Endothelial cell of umbilical vein (primary cell): Measurements from ENCODE around the gene GRIFIN. TPM values are rescaled to one million over a fixed set of nuclear protein-coding genes. Genes with fewer than 3 reads are reported as not detected.

ENCODE experiments used
- BruUV-seq: library from RNA; stranded (reverse); fragments of 400-500 nt; replicated peaks from 2 replicates; lab custom pipeline; 2021; lab: Mats Ljungman, UMichigan
- CTCF ChIA-PET: fragments of 300-600, 350-600 bp; sonication (Branson Sonifier 250); formaldehyde crosslinking; loops from one replicate; lab custom pipeline; 2021; ENCODE audit warnings: antibody characterized with exemption, inconsistent platforms; lab: Charles Lee
- POLR2A ChIA-PET: fragments of 300-600, 350-600 bp; sonication (Branson Sonifier 250); formaldehyde crosslinking; loops from one replicate; lab custom pipeline; 2021; ENCODE audit warnings: antibody characterized with exemption, inconsistent platforms; lab: Charles Lee
- DNase-seq: peaks from one replicate; pipeline ENCODE4 v3.0.0-alpha.2; 2011; ENCODE audit warnings: low read depth, low spot score
- FAIRE-seq: peaks from 2 replicates; lab custom pipeline; 2011; peaks lifted over from hg19 to GRCh38; lab: Jason Lieb, UNC
- H2AFZ ChIP-seq: 2 replicates; pipeline ENCODE4 v1.6.0; 2012; ENCODE audit warnings: low read depth, low read length, control low read depth, inconsistent platforms
- H3K27ac ChIP-seq: 2 replicates; pipeline ENCODE4 v1.5.1; 2011; ENCODE audit warnings: low read depth, mild to moderate bottlenecking, control low read depth, low read length, moderate library complexity; ENCODE audit not compliant: insufficient read depth
- H3K27me3 ChIP-seq, 2 experiments: 2 replicates each; pipeline versions ENCODE4 v1.6.0 to v1.6.1; 2011; ENCODE audit warnings: low read length in 2 of 2, mixed read lengths in 1 of 2; ENCODE audit not compliant: control insufficient read depth in 2 of 2, insufficient read depth in 2 of 2
- H3K36me3 ChIP-seq, 2 experiments: 2 replicates in 1 of 2; 3 replicates in 1 of 2; pipeline ENCODE4 v1.5.1; 2011; ENCODE audit warnings: low read length in 2 of 2, mild to moderate bottlenecking in 1 of 2, moderate library complexity in 1 of 2; ENCODE audit not compliant: control insufficient read depth in 2 of 2, insufficient read depth in 2 of 2; ENCODE audit errors: extremely low read depth in 1 of 2
- H3K4me1 ChIP-seq: 3 replicates; pipeline ENCODE4 v1.5.1; 2011; ENCODE audit warnings: mild to moderate bottlenecking, low read length; ENCODE audit not compliant: control insufficient read depth, insufficient read depth; ENCODE audit errors: extremely low read depth
- H3K4me2 ChIP-seq: 2 replicates; pipeline ENCODE4 v1.6.1; 2011; ENCODE audit warnings: low read length, control low read depth, mixed read lengths; ENCODE audit not compliant: insufficient read depth
- H3K4me3 ChIP-seq, 3 experiments: fragments of 200-600 bp in 1 of 3; sonication (generic), shearing (Covaris generic) in 1 of 3; replicated peaks in 1 of 3; 2 replicates each; pipeline ENCODE4 v1.5.1; 2011 to 2016; ENCODE audit warnings: control low read depth in 3 of 3, low read length in 3 of 3, mild to moderate bottlenecking in 2 of 3, inconsistent platforms in 1 of 3, low read depth in 1 of 3, moderate library complexity in 1 of 3; ENCODE audit not compliant: insufficient read depth in 1 of 3
- H3K79me2 ChIP-seq: 2 replicates; pipeline ENCODE4 v1.6.0; 2012; ENCODE audit warnings: low read length, inconsistent platforms; ENCODE audit not compliant: control insufficient read depth, insufficient read depth
- H3K9ac ChIP-seq: replicated peaks from 2 replicates; pipeline ENCODE3; 2011; ENCODE audit warnings: low read length, control low read depth; ENCODE audit not compliant: insufficient read depth; ENCODE audit errors: extremely low read depth
- H3K9me1 ChIP-seq: replicated peaks from 3 replicates; pipeline ENCODE4 v1.6.0; 2011; ENCODE audit warnings: mild to moderate bottlenecking, low read length; ENCODE audit not compliant: control insufficient read depth, insufficient read depth; ENCODE audit errors: extremely low read depth
- H3K9me3 ChIP-seq: replicated peaks from 2 replicates; pipeline ENCODE4 v1.5.1; 2012; ENCODE audit warnings: low read length, inconsistent platforms; ENCODE audit not compliant: control insufficient read depth, insufficient read depth
- H4K20me1 ChIP-seq: replicated peaks from 2 replicates; pipeline ENCODE3; 2011; ENCODE audit warnings: mild to moderate bottlenecking, low read length; ENCODE audit not compliant: control insufficient read depth, insufficient read depth; ENCODE audit errors: extremely low read depth
- CTCF ChIP-seq, 2 donors: IDR thresholded peaks; 1 replicate in 1 of 2; 2 replicates in 1 of 2; pipeline ENCODE4 v1.5.1; 2011; ENCODE audit warnings: low read length in 2 of 2, mild to moderate bottlenecking in 2 of 2, moderate library complexity in 2 of 2, control low read depth in 1 of 2, inconsistent platforms in 1 of 2, low read depth in 1 of 2; ENCODE audit not compliant: insufficient read depth in 1 of 2; ENCODE audit errors: extremely low read depth in 1 of 2
- MAX ChIP-seq: IDR thresholded peaks from 2 replicates; pipeline ENCODE4 v1.6.1; 2011; ENCODE audit not compliant: insufficient read depth, insufficient read length
- POLR2A ChIP-seq: IDR thresholded peaks from 2 replicates; pipeline ENCODE4 v1.6.1; 2012; ENCODE audit warnings: low read depth, mild to moderate bottlenecking, control low read depth, low read length
- POLR2AphosphoS5 ChIP-seq: IDR thresholded peaks from 2 replicates; pipeline ENCODE4 v1.6.1; 2012; ENCODE audit warnings: low read depth, mild to moderate bottlenecking, control low read depth, low read length, moderate library complexity; ENCODE audit not compliant: insufficient read depth
- dilution Hi-C: fragments of 300-500 bp; cut with MboI; formaldehyde crosslinking; loops from one replicate; pipeline ENCODE4 v1.15.0; 2019; ENCODE audit warnings: low sequenced_read_pairs; ENCODE audit not compliant: extremely low pct_ligation_motif_present
- intact Hi-C: fragments of 100-400 bp; cut with micrococcal nuclease; formaldehyde crosslinking; loops from one replicate; pipeline ENCODE4 v1.10.0; 2022
- polyA plus RNA-seq, 4 experiments: library from polyadenylated mRNA; depleted of rRNA in 3 of 4; stranded (reverse) in 3 of 4; unstranded in 1 of 4; fragments of >200 nt; gene quantifications; 2 replicates each; pipeline versions ENCODE4 v1.2.1 to v1.2.3, GENCODE V29; 2011 to 2012; ENCODE audit warnings: missing spikeins in 1 of 4
- total RNA-seq: library from RNA; stranded (reverse); gene quantifications from 2 replicates; pipeline ENCODE4 v1.2.3, GENCODE V29; 2021

The GRIFIN gene
- total and polyA plus RNA-seq, 2 donors (not counting 3 experiments of a cell fraction or from before 2014, with no cell fraction given), result not detected

- BruUV-seq, result no TSS peak
- DNase-seq (peak; percentile 82), FAIRE-seq (peak; percentile 73)
- ChIA-PET CTCF (no interaction called here), POLR2A (no interaction called here)
- no peaks in the 10 kb centered on the region for H3K79me2 ChIP-seq
- intact Hi-C loops, result loop anchor here (1.0 kb wide), 1 partner anchor 8 kb away; no protein-coding TSS in a partner anchor
- no peaks in the 10 kb centered on the region for H3K9me1 ChIP-seq
- dilution Hi-C loops, result no loop called here
- peaks cover 38% of the 10 kb centered on the region for H3K4me1 ChIP-seq
- H3K27ac ChIP-seq, result no peak within 1 kb of the TSS
- H3K4me3 ChIP-seq, result peak within 1 kb of the TSS; percentile 17 to 63 (median 43)
- TF ChIP-seq CTCF (IDR thresholded peaks at IDR 0.05; ENCODE audit: extremely low read depth in 1 of 2, insufficient read depth in 1 of 2, low read depth in 1 of 2, low read length in 2 of 2), result no peak
- peak; percentile 98 for TF ChIP-seq POLR2AphosphoS5
- TF ChIP-seq POLR2A, result peak; percentile 98
- peak; percentile 16 for TF ChIP-seq MAX
- no peaks in the 10 kb centered on the region for H3K9me3 ChIP-seq
- no peaks in the 10 kb centered on the region for H3K36me3 ChIP-seq
- peak within 1 kb of the TSS; percentile 24 for H3K9ac ChIP-seq
- peak within 1 kb of the TSS; percentile 83 for H2AFZ ChIP-seq
- H3K4me2 ChIP-seq, result peak within 1 kb of the TSS; percentile 64
- H3K27me3 ChIP-seq, result no peaks in the 10 kb centered on the region
- H4K20me1 ChIP-seq, result no peaks in the 10 kb centered on the region
These were observed 43.1 kb upstream of the GRIFIN start, which contains the start of gene LFNG for GRCh38 chr7:2519119-2519930. LFNG (plus strand) TSS chr7:2519774; CDS start chr7:2519862, 88 bp downstream.
